Activated T-cell treated with anti-CD3 and anti-CD28 coated beads, Interleukin-2, amount 50 U/mL, for 72 hours (primary cell): ENCODE data around the gene CREB5. TPM values are rescaled to one million over a fixed set of nuclear protein-coding genes. Genes with fewer than 3 reads are reported as not detected.

Experiments used
- ATAC-seq, 2 donors: fragments of 150-1000 bp; cut with Tn5 transposase; replicated peaks in 1 of 2; 2 replicates each; pipeline ENCODE4 v1.10.0; 2021; ENCODE audit warnings: moderate library complexity in 2 of 2, mild to moderate bottlenecking in 1 of 2
- DNase-seq, 2 donors: peaks; one replicate each; pipeline ENCODE4 v3.0.0; 2021 to 2022; ENCODE audit warnings: mixed read lengths in 1 of 2
- H3K27ac Mint-ChIP-seq: one replicate; pipeline ENCODE4 v1.8.0; 2022; ENCODE audit warnings: mild to moderate bottlenecking, moderate library complexity, mixed read lengths
- H3K27me3 Mint-ChIP-seq: one replicate; pipeline ENCODE4 v1.8.0; 2022; ENCODE audit warnings: low read depth, mixed read lengths
- H3K36me3 Mint-ChIP-seq, 2 donors: one replicate each; pipeline ENCODE4 v1.8.0; 2022; ENCODE audit warnings: mixed read lengths in 2 of 2, mild to moderate bottlenecking in 1 of 2; ENCODE audit not compliant: insufficient read depth in 2 of 2
- H3K4me1 Mint-ChIP-seq: one replicate; pipeline ENCODE4 v1.8.0; 2022; ENCODE audit warnings: low read depth, mixed read lengths
- H3K4me3 Mint-ChIP-seq, 2 donors: one replicate each; pipeline ENCODE4 v1.8.0; 2022; ENCODE audit warnings: mild to moderate bottlenecking in 2 of 2, mixed read lengths in 2 of 2, moderate library complexity in 2 of 2
- H3K9me3 Mint-ChIP-seq, 2 donors: one replicate each; pipeline ENCODE4 v1.8.0; 2022; ENCODE audit warnings: mixed read lengths in 2 of 2
- total RNA-seq, 2 donors: library from RNA; stranded (reverse); gene quantifications; one replicate each; pipeline ENCODE4 v1.2.3, GENCODE V29; 2022

The CREB5 gene
- total RNA-seq, 2 donors from 2014 or later = 1.2 to 1.9 TPM

DNA sequence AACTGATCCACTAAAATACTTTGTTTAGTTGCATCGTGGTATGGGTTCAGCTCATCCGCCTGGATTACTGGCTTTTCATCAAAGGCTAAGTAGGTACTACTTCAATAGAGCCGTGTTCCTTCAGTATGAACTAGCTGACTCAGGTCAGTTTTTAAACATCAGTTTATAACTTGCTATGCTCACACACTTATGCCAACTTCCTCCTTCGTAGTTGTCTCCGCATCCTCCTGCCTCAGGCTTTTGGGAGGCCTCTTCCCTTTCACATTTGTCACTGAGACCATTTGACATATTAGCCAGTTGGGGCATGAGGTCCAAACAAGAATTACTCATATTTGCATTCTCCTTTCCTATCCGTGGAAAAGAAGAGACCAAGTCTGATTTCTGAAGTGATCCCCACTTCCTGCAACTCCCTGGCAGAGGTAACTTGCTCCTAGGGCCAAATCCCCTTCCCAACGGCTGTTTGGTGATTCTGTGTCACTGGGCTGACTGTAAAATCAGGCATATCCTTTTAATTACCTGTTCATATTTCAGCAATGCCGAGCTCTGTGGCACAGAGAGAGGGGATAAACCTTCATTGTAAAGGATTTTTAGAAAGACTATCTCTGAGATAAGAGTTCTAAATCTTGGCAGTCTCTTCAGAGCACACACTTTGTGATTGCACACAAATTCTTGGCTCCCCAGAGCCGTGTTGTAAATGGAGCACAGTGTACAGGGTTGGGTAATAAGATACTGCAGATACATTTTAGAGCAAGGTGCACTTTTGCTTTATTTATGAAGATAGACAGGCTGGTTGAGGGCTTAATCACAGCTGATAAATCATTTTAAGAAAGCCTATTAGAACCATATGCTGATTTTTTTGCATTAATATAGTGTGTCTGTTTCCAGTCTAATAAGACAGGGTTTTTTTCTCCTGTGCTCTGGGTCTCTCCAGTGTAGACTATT lies 108.0 kb downstream of the CREB5 start:
- no peaks in the 10 kb centered on the region for H3K4me1 Mint-ChIP-seq
- no peak overlapping the region for H3K27ac Mint-ChIP-seq
- ATAC-seq (no peak), DNase-seq (no peak)
- H3K27me3 Mint-ChIP-seq = peaks cover 36% of the 10 kb centered on the region
- H3K4me3 Mint-ChIP-seq = no peak overlapping the region
- H3K9me3 Mint-ChIP-seq = no peaks in the 10 kb centered on the region
- no peaks in the 10 kb centered on the region for H3K36me3 Mint-ChIP-seq

DNA sequence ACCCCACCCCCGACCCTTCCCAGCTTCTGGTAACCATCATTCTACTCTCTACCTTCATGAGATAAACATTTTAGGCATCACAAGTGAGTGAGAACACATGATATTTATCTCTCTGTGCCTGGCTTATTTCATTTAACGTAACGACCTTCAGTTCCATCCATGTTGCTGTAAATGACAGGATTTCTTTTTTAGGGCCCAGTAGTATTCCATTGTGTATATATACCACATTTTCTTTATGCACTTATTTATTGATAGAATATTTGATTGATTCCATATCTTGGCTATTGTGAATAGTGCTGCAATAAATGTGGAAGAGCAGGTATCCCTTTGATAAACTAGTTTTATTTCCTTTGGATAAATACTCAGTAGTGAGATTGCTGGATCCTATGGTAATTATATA lies 112.7 kb downstream of the CREB5 start:
- DNase-seq (no peak), ATAC-seq (no peak)
- Mint-ChIP-seq H3K36me3 (no peaks in the 10 kb centered on the region), H3K27me3 (peaks cover 25% of the 10 kb centered on the region), H3K4me1 (no peaks in the 10 kb centered on the region), H3K9me3 (no peaks in the 10 kb centered on the region), H3K4me3 (no peak overlapping the region), H3K27ac (no peak overlapping the region)

DNA sequence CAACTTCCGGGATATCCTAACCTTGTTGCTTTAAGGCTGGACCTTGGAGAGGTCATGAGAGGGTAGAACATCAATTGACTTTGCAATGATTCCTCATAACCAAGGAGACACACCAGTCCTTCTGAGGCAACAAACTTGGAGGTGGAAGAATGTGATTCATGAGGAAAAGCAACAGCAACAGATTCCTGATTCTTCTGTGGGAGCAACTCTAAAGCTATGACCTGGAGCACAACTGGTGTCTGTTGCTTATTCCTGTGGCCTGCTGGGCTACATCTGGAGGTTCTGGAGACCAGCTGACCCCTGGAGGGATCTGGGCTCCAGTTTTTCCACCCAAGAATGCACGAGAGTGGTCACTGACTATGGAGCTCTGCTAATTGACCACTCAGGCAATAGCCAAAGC lies 116.6 kb downstream of the CREB5 start:
- ATAC-seq (no peak), DNase-seq (no peak)
- Mint-ChIP-seq H3K4me3 (no peak overlapping the region), H3K27me3 (peaks cover 7% of the 10 kb centered on the region), H3K27ac (no peak overlapping the region), H3K36me3 (no peaks in the 10 kb centered on the region), H3K4me1 (no peaks in the 10 kb centered on the region), H3K9me3 (no peaks in the 10 kb centered on the region)

DNA sequence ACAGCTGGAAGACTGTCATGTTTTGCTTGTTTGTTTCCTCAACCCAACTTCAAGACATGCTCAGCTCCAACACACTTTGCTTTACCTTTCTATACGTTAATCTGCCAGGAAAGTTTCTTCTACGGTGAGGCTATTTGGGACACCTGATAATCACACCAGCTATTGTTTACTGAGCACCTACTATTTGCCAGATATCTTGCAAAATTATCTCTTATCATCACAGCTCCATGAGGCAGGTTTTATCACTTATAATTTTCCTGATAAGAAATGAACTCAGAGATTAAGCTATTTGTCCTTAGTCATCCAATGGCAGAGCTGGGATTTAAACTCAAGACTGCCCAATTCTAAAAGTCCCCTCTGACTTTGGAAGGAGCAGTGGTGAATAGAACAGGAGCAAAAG lies 117.4 kb downstream of the CREB5 start:
- Mint-ChIP-seq H3K36me3 (no peaks in the 10 kb centered on the region), H3K9me3 (no peaks in the 10 kb centered on the region), H3K4me3 (no peak overlapping the region), H3K27ac (no peak overlapping the region), H3K27me3 (peaks cover 4% of the 10 kb centered on the region), H3K4me1 (no peaks in the 10 kb centered on the region)
- DNase-seq (no peak), ATAC-seq (no peak)

DNA sequence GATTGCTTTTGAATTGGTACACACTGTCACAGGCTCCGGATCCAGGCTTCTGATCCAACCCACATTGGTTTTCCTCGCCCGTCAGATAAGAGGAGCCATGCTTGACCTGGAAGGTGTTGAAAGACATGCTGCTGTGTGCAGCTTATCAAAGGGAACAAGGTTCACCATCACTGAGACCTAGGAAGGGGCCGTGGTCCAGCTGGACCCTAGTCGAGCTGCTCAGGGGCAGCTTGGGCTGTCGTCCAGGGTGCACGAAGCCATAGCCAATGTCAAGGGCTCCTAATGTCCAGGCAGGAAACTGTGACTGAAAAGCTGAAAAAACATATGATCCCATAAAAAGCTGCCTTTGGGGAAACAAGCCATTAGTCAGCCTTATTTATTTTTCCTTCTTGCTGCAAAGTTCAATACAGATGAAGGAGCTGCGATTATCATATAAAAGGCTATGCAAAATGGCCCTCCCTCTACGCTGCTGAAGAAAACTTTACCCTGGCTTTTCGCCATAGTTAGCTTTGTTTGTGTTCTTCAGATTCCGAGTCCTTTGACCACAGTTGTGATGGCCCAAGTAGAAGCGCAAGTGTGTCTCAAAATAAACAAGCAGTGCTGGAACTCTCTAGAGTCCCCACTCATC lies 118.0 kb downstream of the CREB5 start:
- H3K27me3 Mint-ChIP-seq = no peaks in the 10 kb centered on the region
- H3K36me3 Mint-ChIP-seq = no peaks in the 10 kb centered on the region
- no peaks in the 10 kb centered on the region for H3K4me1 Mint-ChIP-seq
- no peak overlapping the region for H3K4me3 Mint-ChIP-seq
- no peaks in the 10 kb centered on the region for H3K9me3 Mint-ChIP-seq
- no peak for DNase-seq
- ATAC-seq = no peak
- H3K27ac Mint-ChIP-seq = no peak overlapping the region

DNA sequence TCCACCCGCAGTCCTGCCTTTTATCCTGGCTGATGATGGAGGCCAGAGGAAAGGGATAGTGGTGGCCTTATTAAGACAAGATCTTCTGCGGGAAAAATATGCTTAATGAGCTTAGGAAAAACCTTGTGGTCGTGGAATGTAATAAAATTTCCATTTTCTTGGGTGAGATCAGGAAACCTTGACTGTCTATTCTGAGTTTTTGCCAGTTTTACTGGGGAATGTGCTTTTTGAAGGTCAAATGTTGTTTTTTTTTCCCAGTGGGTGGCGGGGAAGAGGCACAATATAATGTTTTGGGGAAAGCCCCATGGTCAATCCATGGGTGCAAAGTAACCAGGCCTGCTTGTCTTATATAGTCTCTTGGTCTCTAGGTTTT lies 118.5 kb downstream of the CREB5 start:
- no peak overlapping the region for H3K4me3 Mint-ChIP-seq
- no peaks in the 10 kb centered on the region for H3K36me3 Mint-ChIP-seq
- H3K27me3 Mint-ChIP-seq = no peaks in the 10 kb centered on the region
- DNase-seq (no peak), ATAC-seq (no peak)
- no peaks in the 10 kb centered on the region for H3K9me3 Mint-ChIP-seq
- H3K4me1 Mint-ChIP-seq = no peaks in the 10 kb centered on the region
- no peak overlapping the region for H3K27ac Mint-ChIP-seq

DNA sequence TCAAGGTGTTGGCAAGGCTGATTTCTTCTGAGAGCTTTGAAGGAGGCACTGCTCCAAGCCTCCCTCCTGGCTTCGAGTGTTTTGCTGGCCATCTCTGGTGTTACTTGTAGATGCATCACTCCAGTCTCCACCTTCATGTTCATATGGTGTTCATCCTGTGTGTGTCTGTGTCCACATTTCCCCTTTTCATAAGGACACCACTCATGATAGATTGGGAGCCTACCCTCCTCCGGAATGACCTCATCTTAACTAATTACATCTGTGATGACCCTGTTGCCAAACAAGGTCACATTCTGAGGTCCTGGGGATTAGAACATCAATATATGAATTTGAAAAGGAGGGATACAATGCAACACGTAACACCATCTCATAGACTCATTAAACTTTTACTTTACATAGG lies 119.0 kb downstream of the CREB5 start:
- Mint-ChIP-seq H3K4me3 (no peak overlapping the region), H3K27me3 (no peaks in the 10 kb centered on the region), H3K36me3 (no peaks in the 10 kb centered on the region)

DNA sequence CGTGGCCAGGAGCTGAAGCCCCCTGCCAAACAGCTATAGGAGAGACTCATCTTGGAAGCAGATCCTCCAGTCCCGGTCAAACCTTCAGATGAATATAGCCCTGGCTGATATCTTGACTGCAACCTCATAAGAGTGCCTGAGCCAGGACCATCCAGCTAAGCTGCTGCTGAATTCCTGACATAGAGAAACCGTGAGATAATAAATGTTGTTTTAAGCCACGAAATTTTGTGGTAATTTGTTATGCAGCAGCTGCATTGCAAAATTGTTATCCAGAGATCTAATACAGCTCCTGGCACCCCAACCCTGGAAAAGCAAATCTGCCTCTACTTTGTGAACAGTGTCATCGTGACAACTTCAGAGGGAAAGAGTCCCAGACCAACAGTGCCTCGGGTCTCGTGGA lies 119.9 kb downstream of the CREB5 start:
- Mint-ChIP-seq H3K4me3 (no peak overlapping the region), H3K27ac (no peak overlapping the region), H3K36me3 (no peaks in the 10 kb centered on the region), H3K27me3 (no peaks in the 10 kb centered on the region), H3K9me3 (no peaks in the 10 kb centered on the region), H3K4me1 (no peaks in the 10 kb centered on the region)
- ATAC-seq (no peak), DNase-seq (no peak)

More for the DNA sequence above, 119.0 kb downstream of the CREB5 start:
- Mint-ChIP-seq H3K9me3 (no peaks in the 10 kb centered on the region), H3K4me1 (no peaks in the 10 kb centered on the region), H3K27ac (no peak overlapping the region)
- no peak for ATAC-seq
- no peak for DNase-seq

DNA sequence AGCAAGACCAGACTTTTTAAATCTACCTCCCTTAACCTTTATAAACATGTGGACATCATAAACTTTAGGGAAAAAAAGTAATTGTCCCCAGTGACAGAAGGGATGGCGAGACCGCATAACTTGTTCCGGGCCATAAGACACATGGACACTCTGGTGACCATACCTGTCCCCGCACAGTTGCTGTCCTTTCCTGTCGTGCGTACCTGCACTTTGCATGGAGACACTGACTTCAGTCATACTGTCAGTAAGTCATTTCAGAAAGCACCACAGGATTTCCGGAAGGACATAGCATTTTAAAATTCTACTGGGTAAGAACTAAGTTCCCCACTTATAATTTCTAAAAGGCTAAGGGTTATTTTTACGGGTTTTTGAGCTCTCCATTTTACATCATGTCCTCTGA lies 120.9 kb downstream of the CREB5 start:
- no peak overlapping the region for H3K4me3 Mint-ChIP-seq
- H3K9me3 Mint-ChIP-seq = no peaks in the 10 kb centered on the region
- H3K27me3 Mint-ChIP-seq = peaks cover 3% of the 10 kb centered on the region
- no peaks in the 10 kb centered on the region for H3K4me1 Mint-ChIP-seq
- H3K27ac Mint-ChIP-seq = no peak overlapping the region
- ATAC-seq (no peak), DNase-seq (no peak)
- no peaks in the 10 kb centered on the region for H3K36me3 Mint-ChIP-seq

DNA sequence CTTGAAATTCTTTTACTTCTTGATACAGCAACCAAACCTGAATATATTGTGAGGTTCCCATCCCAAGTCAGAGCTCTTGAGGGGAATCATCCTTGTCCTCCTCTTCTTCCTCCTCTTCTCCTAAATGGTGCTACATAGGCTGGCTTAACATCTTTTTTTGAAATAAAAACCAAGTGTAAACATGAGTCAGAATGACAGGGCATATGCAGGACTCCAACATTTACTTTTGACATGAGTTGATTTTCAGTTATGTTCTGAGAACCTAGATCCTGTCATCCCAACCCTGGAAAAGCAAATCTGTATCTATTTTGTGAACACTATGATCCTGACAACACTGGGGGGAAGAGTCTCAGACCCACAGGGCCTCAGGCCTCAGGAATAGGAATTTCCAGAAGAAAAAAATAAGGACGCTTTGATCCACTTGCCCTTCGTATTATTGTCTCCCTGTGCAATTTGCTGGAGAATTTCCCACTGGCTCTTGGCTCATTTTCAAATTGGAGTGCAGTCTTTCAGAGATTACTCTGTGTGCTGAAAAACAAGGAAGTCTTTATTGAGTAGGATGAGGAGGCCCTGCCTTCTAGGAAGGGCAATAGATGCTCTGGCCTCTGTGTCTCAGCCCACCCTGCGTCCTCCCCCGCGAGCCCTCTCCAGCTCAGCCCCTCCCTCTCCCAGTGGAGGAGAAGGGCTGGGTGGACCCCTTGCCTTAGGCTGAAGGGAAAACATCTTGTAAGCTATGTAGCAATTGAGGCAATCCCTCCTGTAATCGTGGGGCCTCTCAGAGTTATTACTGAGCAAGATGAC lies 121.6 kb downstream of the CREB5 start:
- no peak for DNase-seq
- H3K9me3 Mint-ChIP-seq = no peaks in the 10 kb centered on the region
- ATAC-seq = no peak
- peaks cover 7% of the 10 kb centered on the region for H3K27me3 Mint-ChIP-seq
- H3K27ac Mint-ChIP-seq = no peak overlapping the region
- H3K4me1 Mint-ChIP-seq = no peaks in the 10 kb centered on the region
- no peaks in the 10 kb centered on the region for H3K36me3 Mint-ChIP-seq
- no peak overlapping the region for H3K4me3 Mint-ChIP-seq

DNA sequence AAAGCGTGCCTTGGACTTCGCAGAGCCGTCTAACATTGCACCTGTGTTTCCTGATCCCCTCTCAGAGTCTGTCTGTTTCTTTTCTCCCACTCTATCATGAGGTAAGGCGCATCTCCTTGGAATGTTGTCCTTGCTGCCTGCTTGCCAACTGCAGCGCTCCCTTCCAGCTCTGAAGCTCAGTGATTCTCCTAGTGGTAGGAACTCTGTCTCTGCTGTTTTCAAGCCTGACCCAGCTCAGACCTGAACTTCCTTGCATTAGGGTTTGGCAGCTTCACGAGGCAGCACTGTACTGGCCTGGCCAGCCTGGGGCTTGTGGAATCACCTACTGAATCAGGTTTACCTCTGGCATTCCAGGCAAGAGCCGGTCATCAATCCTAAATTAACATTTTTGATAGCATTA lies 123.9 kb downstream of the CREB5 start:
- no peaks in the 10 kb centered on the region for H3K36me3 Mint-ChIP-seq
- no peak for DNase-seq
- ATAC-seq = no peak

DNA sequence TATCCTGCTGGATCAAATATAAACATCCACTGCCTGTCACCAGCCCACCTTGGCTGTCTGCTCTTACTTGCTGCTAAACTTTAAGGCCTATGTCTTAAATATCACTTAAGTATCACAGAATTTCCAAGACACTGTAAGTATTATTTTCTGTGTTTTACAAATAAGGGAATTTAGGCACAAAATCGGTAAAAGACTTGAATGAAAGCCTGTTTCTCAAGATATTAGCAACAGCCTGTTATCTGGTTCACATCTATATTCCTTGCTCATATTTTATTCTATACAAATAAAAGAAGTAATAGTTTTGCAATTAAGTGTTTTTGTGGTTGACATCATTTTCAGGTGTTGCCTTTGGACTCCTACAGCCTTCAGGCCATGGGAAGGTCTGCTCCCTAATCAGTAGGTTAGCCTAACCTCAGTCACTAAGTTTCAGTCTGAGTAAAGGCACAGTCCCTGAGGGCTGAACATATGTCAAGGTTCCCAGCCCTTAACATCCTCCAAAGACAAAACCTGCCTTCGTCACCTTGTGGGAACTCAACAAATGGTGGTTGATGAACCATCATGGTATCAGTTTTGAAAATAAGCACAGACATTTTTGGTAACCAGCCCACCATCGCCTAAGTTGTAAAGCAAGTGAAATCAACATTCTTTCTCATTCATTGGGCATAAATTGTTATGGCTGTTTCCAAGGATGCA lies 127.1 kb downstream of the CREB5 start:
- H3K4me3 Mint-ChIP-seq = no peak overlapping the region
- H3K36me3 Mint-ChIP-seq = no peaks in the 10 kb centered on the region
- DNase-seq (no peak), ATAC-seq (no peak)
- H3K27ac Mint-ChIP-seq = no peak overlapping the region
- H3K4me1 Mint-ChIP-seq = no peaks in the 10 kb centered on the region
- peaks cover 31% of the 10 kb centered on the region for H3K27me3 Mint-ChIP-seq
- H3K9me3 Mint-ChIP-seq = no peaks in the 10 kb centered on the region

More for the DNA sequence above, 123.9 kb downstream of the CREB5 start:
- Mint-ChIP-seq H3K27ac (no peak overlapping the region), H3K9me3 (no peaks in the 10 kb centered on the region), H3K27me3 (peaks cover 19% of the 10 kb centered on the region), H3K4me3 (no peak overlapping the region), H3K4me1 (no peaks in the 10 kb centered on the region)

DNA sequence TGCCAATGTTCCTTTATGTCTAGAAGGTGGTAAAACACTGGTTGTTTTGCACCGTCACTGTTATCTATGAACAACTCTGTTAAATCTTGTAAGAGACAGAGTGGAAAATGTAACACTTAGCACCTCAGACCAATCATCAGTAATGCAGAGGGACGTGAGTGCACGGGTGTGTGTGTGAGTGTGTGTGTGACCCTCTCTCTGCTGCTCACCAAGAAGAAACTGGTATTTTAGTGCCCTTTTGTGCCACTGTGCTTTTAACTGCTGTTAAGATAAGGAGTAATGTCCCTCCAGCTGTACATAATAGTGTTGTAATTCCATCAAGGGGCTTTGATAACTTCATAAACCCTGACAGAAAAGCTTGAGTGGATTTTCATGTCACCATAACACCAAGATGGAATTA lies 130.1 kb downstream of the CREB5 start:
- Mint-ChIP-seq H3K27ac (no peak overlapping the region), H3K36me3 (no peaks in the 10 kb centered on the region), H3K27me3 (peaks cover 41% of the 10 kb centered on the region), H3K4me3 (no peak overlapping the region), H3K4me1 (no peaks in the 10 kb centered on the region), H3K9me3 (peaks cover under 1 to 4% of the 10 kb centered on the region in 2 donors)
- no peak for DNase-seq
- ATAC-seq = no peak
